Stimulated activated CD4-positive, alpha-beta T cell treated with anti-CD3 and anti-CD28 coated beads, Interleukin-1b, Interleukin-23, amount 100 ng/mL, for 1 hour (primary cell): ENCODE results near the gene PLP1.
"Not testable (repeated sequence)": the region's sequence is repeated elsewhere in the genome, so short reads cannot be mapped to it uniquely, and the experiment has no call there.

Experiments used
- DNase-seq, 2 donors: peaks; one replicate each; pipeline ENCODE4 v3.0.0-alpha.2; 2020; ENCODE audit warnings: low read depth in 2 of 2

The PLP1 gene

GRCh38 chrX:103776546-103776945, at the start of gene PLP1:
Gene PLP1 (plus strand): TSS chrX:103776840. CDS start chrX:103776996, 156 bp downstream.
- DNase-seq = no peak

GRCh38 chrX:103727115-103727514, 49.5 kb upstream of the PLP1 start:
- DNase-seq = no peak

- no peak for DNase-seq
Measured at GRCh38 chrX:103729015-103729414, 47.6 kb upstream of the PLP1 start.

GRCh38 chrX:103730147-103730795, 46.4 kb upstream of the PLP1 start:
- no peak for DNase-seq

GRCh38 chrX:103730796-103731493, 45.7 kb upstream of the PLP1 start:
- no peak for DNase-seq

- no peak for DNase-seq
Measured at GRCh38 chrX:103733017-103733416, 43.6 kb upstream of the PLP1 start.

GRCh38 chrX:103734125-103734760, 42.4 kb upstream of the PLP1 start:
- DNase-seq = no peak

- no peak for DNase-seq
Measured at GRCh38 chrX:103737696-103738095, 38.9 kb upstream of the PLP1 start.

GRCh38 chrX:103739421-103739820, 37.2 kb upstream of the PLP1 start:
- DNase-seq = no peak

GRCh38 chrX:103741879-103742278, 34.8 kb upstream of the PLP1 start:
- no peak for DNase-seq

GRCh38 chrX:103742339-103742738, 34.3 kb upstream of the PLP1 start:
- DNase-seq = no peak

- DNase-seq = no peak
Measured at GRCh38 chrX:103747163-103747562, 29.5 kb upstream of the PLP1 start.

GRCh38 chrX:103754401-103754800, 22.2 kb upstream of the PLP1 start:
- no peak for DNase-seq

GRCh38 chrX:103756736-103757135, 19.9 kb upstream of the PLP1 start:
- DNase-seq = no peak

GRCh38 chrX:103758555-103758954, 18.1 kb upstream of the PLP1 start:
- no peak for DNase-seq

- DNase-seq = not testable (repeated sequence)
Measured at GRCh38 chrX:103763541-103763940, 13.1 kb upstream of the PLP1 start.

- DNase-seq = not testable (repeated sequence)
Measured at GRCh38 chrX:103766813-103767555, 9.7 kb upstream of the PLP1 start.

- DNase-seq = no peak
Measured at GRCh38 chrX:103773445-103773844, 3.2 kb upstream of the PLP1 start.

- no peak for DNase-seq
Measured at GRCh38 chrX:103774070-103774642, 2.5 kb upstream of the PLP1 start.

GRCh38 chrX:103779141-103779789, 2.6 kb downstream of the PLP1 start:
- DNase-seq = no peak

- DNase-seq = no peak
Measured at GRCh38 chrX:103780336-103781061, 3.9 kb downstream of the PLP1 start.
